WI38 (cell line): ENCODE measurements around the gene KCNIP1.

Experiments
- H3K4me3 ChIP-seq: 2 replicates; pipeline ENCODE4 v1.5.1; 2011; ENCODE audit warnings: low read depth, mild to moderate bottlenecking, control low read depth, low read length
- CTCF ChIP-seq: IDR thresholded peaks from 2 replicates; pipeline ENCODE4 v1.5.1; 2012; ENCODE audit warnings: low read depth, mild to moderate bottlenecking, control low read depth, low read length

Gene KCNIP1

GRCh38 chr5:170715141-170715540 lies 211.3 kb downstream of the KCNIP1 start:
- no peak for TF ChIP-seq CTCF
- H3K4me3 ChIP-seq: no peak overlapping the region

GRCh38 chr5:170716396-170716795 lies 212.6 kb downstream of the KCNIP1 start:
- no peak overlapping the region for H3K4me3 ChIP-seq
- no peak for TF ChIP-seq CTCF

- no peak for TF ChIP-seq CTCF
Measured at GRCh38 chr5:170719551-170719950, 215.7 kb downstream of the KCNIP1 start.

GRCh38 chr5:170720179-170720578 lies 216.4 kb downstream of the KCNIP1 start:
- no peak overlapping the region for H3K4me3 ChIP-seq
- no peak for TF ChIP-seq CTCF

More at GRCh38 chr5:170719551-170719950, 215.7 kb downstream of the KCNIP1 start:
- no peak overlapping the region for H3K4me3 ChIP-seq

GRCh38 chr5:170720984-170721383 lies 217.2 kb downstream of the KCNIP1 start:
- no peak for TF ChIP-seq CTCF
- H3K4me3 ChIP-seq: no peak overlapping the region

DNA sequence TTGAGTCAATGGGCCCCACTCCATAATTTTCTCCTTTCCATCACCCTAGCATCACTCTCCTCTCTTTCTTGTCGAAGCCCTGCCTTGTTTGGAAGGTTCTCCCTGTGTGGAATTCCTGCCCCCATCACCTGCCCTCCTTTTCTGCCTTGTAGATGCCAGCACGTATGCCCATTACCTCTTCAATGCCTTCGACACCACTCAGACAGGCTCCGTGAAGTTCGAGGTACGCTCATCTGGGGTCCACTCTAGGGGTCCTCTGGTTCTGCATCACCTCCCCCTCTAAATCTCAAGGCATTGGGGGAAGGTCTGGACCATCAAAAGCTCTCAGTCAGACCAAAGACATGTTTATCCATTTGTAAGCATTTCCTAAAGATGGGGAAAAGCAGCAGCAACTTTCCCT lies 217.9 kb downstream of the KCNIP1 start:
- no peak overlapping the region for H3K4me3 ChIP-seq
- TF ChIP-seq CTCF: no peak

DNA sequence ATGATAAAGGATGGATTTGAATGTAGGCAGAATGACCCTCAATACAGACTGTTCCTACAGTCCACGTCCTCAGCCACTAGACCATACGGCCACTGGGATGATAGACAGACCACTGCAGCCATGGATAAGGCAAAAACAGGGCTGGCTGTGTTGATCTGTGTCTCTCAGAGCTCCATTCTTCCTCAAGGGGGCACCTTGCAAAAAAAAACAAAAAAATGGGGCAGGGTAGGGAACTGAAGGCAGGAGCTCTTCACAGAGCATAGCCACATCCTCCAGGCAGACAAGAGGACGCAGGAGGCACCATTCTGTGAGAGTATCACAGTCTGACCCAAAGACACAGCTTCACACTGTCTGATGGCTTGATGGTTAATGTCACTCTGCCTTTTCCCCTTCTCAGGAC lies 218.5 kb downstream of the KCNIP1 start:
- H3K4me3 ChIP-seq: no peak overlapping the region
- no peak for TF ChIP-seq CTCF
